DMS53 treated with DMSO at 0.1 percent for 48 hours (cell line): Measurements from ENCODE around the gene GAK.

Experiments
- DNase-seq: peaks from one replicate; lab custom pipeline; 2025; ENCODE audit not compliant: unreplicated experiment; lab: John Stamatoyannopoulos, UW

The GAK gene

DNA sequence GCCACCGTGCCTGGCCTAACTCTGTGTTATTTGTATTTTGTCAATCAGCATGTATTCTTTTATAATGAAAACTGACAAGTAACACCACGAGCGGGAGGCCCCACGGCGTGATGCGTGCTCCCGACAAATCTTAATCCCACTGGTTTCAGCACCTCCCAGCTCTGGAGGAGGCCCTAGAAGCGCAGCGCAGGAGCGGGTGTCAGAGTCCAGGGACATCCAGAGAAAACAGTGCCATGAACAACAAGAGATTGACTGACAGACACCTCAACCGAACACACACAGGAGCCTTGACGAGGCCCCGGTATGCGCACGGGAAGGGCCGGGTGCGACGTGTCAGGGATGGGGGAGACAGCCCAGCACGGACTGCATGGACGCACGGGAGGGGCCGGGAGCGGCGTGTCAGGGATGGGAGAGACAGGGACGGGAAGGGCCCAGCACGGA is 23.0 kb downstream of the GAK start:
- DNase-seq = no peak

DNA sequence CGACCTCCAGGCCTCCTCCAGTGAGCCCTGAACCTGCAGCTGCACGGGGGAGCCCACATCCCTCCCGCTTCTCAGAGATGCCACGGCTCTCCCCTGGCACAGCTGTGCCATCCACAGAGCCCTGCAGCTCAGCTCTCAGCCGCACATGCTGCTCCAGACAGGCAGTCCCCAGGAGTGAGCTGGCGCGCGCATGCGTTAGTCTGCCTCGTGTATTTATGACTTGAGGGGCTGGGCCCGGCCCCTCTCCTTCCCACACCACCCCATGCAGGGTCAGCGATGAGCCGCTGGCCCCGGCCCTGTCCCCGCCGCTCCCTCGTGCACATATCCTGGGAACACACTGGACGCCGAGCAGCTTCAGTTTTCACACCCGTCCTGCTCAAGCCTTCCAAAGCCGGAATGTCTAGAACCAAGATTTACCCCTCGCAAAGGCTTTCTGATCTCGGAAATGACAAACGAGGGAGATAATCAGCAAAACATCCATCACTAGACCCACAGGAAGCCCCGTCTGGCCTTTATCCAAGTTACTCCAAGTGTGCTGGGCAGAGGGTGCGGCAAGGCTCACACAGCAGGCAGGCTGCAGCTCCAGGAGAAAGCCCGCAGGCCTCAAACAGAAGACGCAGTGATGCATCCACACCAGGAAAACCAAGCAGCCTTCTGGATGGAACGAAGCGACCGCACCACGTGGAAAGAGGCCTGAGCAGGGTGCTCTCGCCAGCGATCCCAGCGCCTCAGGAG is 24.3 kb downstream of the GAK start:
- no peak for DNase-seq

DNA sequence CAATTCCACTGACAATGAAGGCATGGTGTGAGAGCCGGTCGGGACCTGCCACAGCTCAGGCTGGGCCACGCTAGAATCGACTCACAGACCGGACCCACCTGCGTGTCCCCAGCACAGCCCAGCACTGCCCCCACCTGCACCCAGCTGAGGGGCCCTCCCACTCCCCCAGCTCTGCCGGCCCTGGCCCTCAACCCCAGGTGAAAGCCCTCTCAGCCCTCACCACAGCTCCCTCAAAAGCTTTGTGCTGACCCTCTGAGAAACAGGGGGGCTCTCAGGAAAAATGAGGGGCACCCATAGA is 25.1 kb downstream of the GAK start:
- DNase-seq = no peak

DNA sequence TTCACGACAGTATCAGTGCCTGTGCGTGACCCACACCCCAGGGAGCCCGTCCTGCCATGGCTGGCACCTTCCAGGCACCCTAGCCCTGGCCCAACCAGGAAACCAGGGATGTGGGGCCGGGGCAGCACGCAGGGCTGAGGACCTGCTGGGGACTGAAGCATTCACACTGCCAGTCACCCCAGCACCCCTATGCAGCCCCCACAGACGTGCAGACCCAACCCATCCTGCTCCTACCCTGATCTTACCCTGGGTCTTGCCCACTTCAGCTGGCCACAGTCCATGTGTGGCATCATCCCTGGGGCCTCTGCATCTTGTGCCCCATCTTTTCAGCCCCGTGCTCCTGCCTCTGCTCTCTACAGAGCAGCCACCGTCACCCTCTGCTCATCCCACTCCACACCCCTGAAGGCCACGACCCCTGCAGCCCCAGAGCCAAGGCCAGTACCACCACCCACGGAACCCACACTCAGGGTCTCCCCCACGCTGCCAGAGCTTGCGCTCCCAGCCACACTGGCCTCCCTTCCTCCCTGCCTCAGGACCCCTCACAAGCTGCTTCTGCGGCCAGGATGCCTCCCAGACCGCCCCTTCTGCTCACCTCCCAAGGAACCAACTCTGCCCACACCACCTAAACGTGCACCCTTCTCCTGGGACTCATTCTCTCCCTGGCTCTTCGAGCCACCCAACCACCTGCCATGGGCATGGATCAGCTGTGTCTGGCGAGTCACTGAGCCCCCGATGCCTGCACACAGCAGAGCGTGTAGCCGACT is 25.6 kb downstream of the GAK start:
- no peak for DNase-seq

DNA sequence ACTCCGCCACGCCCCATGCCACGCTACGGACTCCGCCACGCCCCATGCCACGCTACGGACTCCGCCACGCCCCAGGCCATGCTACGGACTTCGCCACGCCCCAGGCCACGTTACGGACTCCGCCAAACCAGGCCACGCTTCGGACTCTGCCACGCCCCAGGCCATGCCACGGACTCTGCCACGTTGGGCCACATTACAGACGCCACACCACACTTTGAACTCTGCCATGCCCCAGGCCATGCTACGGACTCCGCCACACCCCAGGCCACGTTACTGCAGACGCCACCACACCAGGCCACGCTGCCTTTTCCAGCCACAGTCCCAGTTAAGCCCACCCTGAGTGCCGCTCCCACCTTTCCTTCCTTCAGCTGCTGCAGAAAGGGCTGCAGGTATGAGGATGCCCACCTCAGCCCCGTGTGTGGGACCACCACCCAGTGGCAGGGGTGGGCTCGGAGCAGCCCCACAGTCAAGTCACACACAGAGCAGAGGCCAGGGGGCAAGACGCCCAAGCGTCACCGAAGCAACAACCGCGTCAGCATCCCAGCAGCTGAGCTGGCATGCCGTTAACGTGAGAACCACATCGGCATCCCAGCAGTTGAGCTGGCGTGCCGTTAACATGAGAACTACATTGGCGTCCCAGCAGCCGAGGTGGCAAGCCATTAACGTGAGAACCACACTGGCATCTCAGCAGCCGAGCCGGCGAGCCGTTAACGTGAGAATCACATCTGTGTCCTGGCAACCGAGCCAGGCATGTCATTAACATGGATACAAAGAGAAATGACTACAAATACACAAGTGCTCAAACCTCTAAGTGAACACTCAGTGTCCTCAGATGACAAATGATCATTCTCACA is 26.4 kb downstream of the GAK start:
- DNase-seq = no peak

DNA sequence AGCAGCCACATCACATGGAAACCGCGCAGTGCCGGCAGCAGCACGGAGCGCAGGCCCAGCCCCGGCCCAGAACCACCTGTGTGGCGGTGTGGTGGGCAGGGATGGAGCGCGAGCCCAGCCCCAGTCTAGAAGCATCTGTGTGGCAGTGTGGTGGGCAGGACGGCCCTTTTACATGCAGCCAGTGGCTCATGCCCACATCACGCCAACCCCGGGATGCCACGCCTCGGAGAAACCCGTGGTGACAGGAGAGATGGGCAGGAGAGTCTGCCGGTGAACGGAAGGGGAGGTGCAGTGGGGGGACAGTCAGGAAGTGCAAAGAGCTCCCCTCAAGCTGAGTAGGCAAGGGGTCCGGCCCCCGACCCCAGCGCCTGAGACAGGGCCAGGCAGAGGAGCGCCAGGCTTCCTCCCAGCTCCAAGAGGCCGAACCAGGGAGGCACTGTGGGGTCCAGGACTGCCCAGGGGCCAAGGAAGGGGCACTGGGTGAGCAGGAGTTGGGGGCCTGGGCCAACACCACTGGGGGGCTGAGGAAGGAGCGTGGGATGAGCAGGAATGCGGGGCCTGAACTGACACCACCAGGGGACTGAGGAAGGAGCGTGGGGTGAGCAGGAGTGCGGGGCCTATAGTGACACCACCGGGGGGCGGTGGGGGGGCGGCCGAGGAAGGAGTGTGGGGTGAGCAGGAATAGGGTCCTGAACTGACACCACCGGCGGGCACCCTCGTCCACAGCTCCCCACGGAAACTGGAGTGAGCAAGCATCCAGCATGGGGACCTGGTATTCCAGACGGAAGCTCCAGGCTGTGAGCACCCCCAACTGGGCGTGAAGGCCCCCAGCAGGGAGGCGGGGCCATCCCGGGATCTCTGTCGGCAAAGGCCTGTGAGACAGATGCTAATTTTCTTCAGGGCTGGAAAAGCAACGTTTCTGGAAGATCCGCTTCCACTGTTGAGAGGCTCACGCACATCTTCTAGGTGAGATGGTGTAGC is 28.8 kb downstream of the GAK start:
- no peak for DNase-seq

DNA sequence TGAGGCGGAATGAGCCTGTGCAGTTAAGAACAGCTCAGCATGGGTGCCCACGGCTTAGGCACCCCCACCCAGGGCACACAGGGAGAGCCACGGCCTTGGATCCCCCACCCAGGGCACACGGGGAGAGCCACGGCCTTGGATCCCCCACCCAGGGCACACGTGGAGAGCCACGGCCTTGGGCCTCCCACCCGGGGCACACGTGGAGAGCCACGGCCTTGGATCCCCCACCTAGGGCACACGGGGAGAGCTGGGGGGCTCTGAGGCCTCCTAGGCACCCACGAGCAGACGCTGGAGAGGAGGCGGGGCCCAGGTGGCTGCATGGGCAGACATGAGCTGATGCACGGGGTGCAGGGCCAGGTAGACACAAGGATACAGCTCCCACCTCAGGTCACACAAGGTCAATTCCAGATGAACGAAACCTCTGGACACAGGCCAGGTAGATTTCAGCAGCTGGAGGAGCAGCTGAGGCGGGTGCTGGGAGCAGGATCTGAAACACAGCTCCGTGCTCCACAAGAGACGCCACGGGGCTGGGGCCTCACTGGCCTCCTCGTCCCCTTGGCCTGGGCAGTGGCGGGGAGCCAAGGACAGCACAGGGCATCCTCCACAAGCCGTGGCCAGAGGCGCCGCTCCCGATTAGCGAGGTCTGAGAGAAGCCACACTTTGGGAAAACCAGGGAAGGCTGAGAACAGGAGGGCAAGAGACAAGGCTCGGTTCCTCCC is 30.8 kb downstream of the GAK start:
- DNase-seq = no peak

DNA sequence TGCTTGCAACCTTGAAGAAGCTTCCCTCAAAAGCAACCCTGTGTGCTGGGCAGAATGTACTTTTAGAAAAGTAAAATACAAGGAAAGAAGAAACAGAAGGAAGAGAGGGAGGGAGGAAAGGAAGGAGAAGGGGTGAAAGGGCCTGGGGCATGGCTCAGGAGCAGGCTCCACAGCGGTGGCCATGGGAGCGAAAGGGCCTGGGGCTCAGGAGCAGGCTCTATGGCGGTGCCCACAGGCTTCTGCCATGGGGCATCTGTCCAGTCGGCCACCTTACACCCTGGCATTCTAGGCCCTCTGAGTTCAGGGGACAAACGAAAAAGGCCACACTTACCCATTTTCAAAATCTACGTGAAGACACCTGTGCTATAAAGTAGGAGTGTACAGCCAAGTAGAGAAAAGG is 31.4 kb downstream of the GAK start:
- DNase-seq = no peak

DNA sequence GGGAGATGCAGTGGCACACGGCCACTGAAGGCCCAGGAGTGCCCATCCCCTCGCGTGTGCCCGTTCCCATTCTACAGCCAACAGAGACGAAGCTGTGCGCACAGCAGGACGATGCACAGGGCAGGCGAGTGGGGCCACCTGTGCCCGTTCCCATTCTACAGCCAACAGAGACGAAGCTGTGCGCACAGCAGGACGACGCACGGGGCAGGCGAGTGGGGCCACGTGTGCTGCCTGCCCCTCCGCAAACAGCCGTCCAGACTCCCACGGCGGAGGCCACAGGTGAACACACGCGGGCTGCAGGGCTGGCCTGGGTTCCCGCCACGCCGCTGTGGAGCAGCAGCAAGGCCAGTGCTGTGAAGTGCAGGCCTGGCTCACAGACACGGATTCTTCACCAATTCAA is 32.0 kb downstream of the GAK start:
- no peak for DNase-seq

DNA sequence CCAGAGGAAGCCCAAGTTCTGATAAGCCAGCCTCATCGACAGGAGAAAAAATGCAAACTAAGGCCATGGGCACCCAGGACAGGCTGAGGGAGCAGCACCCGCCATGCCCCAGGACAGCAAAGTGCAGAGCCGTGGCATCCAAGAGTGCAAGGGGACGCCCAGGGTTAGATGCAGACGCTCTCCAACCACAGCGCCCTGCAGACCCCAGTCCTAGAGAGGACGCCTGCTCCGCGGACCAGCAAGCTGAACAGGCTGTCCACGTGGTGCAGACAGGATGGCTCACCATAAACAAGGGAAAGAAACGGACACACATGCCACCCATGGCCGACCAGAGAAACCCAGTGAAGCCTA is 32.6 kb downstream of the GAK start:
- no peak for DNase-seq

DNA sequence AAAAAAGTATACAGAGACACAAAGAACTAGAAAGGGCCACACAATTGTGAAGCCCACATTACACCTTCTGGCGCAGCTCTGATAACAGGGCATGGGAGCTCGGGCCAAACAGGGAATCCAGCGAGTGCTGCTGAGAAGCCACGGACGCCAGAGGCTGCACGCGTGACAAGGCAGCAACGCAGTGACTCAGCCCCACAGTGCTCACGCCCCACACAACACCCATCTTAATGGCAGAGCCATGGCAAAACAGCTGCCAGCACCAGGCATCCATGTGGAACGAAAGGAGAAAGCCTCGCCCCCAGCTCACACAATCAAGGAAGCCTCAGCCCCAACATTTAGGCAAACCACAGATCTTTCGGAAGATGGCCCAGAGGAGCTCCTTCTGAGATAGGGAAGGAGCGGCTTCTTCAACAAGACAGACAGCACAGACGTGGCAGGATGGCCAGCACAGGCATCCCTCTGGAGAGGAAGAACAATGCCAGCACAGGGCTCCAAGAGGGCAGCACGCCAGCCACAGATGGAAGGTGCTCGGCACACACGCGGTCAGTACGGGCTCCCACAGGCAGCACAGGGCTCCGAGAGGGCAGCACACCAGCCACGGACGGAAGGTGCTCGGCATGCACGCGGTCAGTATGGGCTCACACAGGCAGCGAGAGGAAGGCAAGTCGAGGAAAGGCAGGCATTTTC is 33.1 kb downstream of the GAK start:
- no peak for DNase-seq

DNA sequence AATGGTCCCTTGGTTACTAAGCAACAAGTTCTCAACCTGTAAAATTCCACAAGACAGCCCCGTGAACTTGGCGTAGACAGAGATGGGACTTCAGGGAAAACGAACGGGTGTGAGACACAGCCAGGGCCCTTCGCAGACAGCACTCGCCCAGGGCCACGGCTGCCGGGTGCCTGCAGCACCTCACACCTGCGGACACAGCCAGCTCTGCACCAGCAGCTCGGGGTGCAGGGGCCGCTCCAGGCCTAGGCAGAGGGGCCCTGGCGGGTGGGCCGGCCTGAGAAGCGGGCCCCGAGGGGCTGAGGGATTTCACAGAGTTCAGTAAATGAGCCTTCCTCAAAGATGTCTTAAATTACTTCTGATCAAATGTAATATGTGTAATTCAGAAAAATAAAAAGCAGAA is 34.0 kb downstream of the GAK start:
- DNase-seq = no peak

DNA sequence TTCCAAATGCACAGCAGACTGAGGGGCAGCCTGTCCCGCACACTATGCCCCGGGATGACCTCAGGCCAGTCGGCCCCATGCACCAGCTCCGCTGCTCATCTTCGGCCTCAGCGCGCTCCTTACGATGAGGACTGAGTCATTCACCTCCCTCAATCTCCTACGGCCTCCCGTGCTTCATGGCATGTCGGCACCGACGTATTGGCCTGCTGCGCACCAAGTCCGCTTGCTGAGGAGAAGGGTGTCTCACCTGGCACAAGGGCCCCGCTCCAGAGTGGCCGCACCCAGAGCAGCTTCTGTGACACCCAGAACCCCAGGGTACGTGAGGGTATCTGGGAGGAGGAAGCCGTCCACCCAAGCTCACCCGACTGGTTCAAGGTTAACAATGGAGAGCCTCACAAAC is 35.5 kb downstream of the GAK start:
- no peak for DNase-seq

DNA sequence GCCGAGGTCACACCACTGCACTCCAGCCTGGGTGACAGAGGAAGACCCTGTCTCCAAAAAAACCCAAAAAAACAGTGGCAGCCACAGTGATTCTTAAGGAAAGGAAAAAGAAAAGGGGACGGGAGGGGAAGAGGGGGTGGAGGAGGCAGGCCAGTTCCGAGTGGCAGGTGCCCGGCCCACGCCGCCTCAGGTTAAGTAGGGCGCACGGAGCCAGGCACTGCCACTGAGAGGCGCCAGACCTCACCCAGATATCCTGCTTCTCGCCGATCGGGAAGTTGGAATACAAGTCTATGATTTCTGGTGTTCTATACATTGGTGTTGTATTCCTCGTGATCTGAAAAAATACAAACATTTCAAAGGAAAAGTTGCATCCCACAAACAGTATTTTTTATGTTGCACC is 35.9 kb downstream of the GAK start:
- DNase-seq = no peak

DNA sequence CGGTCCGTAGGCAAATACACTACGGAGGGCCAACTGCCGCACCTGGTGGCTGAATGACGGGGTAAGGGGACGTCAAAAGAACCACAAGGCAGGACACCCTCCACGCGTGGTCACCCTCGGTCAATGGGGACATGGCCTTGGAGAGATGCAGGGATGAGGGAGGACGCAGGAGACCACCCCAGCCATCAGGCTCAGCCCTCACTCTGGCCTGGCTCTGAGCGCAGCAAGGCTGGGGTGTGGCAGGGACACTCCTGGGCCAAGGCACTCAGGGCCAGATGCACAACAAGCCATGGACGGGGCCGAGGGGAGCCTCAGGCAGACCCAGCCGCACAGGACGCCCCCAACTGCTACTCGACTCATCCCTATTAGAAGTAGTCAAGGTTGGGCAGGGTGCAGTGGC is 36.5 kb downstream of the GAK start:
- DNase-seq = no peak

DNA sequence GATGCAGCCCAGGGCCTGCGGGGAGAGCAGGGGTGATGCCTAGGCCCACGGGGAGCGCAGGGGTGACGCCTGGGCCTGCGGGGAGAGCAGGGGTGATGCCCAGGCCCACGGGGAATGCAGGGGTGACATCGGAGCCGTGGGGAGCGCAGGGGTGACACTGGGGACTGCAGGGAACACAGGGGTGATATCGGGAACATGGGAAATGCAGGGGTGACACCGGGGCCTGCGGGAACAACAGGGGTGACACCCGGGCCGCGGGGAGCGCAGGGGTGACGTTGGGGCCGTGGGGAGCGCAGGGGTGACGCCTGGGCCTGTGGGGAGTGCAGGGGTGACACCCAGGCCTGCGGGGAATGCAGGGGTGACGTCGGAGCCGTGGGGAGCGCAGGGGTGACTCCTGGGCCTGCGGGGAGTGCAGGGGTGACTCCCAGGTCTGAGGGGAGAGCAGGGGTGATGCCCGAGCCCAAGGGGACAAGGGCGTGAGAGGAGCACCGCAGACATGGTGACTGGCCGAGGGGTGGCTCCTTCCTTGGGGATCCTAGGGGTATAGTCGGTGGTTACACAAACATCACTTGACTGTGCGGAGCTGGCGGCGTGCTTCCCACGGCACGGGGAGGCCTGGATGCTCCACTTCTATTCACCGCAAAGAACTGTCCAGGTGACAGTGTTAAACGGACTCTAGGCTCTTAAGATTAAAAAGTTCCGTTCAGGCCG is 38.0 kb downstream of the GAK start:
- no peak for DNase-seq

DNA sequence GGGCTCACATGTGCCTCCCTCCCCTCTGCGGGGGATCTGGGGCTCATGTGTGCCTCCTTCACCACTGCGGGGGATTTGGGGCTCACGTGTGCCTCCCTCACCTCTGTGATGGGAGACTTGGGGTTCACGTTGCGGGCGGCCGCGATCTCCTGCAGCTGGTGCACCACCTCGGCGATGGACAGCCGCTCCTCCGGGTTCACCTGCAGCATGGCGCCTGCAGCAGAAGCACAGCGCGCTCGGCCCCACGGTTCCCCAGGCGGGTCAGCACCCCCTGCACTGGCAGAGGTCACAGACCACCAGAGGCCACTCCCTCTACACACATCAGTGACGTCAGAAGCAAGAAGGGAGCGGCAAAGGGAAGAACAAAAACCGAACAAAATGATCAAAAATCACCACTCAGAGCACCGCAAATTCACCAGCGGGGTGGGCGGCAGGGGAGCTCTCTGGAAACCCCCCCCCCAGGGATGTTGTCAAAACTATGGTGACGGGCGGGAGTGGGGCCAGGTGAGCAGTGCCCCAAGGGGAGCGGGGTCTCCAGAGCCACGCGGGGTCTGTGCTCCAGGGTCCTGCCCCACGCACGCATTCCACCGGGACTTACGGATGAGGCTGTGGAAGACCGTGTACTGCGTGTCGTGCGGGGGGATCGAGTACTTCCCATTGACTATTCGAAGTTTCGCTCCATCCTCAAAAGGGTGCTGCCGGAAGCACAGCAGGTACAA is 38.7 kb downstream of the GAK start:
- no peak for DNase-seq

DNA sequence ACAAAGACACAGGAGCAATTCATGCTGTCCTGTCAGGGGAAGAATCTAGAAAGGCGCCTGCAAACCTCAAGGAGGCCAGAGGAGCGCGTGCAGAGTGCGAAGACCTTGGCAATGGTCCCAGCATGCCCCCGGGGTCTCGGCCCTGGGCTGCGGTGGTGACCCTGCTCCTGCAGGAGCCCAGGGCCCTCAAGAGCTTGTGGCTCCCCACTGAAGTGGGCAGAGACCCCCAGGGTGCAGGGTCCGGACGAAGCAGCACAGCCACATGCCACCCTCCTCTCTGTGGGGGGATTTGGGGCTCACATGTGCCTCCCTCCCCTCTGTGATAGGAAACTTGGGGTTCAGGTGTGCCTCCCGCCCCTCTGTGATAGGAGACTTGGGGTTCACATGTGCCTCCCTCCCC is 39.3 kb downstream of the GAK start:
- DNase-seq = no peak
